Coronary artery (tissue), 2 donors: ENCODE data around the gene RHEX.

Source experiments
- DNase-seq: peaks from one replicate; pipeline ENCODE4 v3.0.0-alpha.2; 2017; ENCODE audit warnings: low spot score
- H3K27ac ChIP-seq, 2 donors: fragments of 200-600 bp; sonication (generic); one replicate each; pipeline ENCODE4 v1.5.1; 2016 to 2019
- H3K4me3 ChIP-seq: fragments of 200-600 bp; sonication (generic); 2 replicates; pipeline ENCODE4 v1.5.1; 2016; ENCODE audit warnings: mild to moderate bottlenecking, moderate library complexity
- CTCF ChIP-seq: fragments of 200-600 bp; sonication (generic); IDR thresholded peaks from one replicate; pipeline ENCODE4 v1.5.1; 2019; ENCODE audit warnings: antibody characterized with exemption

Gene RHEX

GRCh38 chr1:206021008-206021625 lies 31.9 kb upstream of the RHEX start:
- no peak for DNase-seq
- TF ChIP-seq CTCF = no peak
- H3K27ac ChIP-seq = no peak overlapping the region
- H3K4me3 ChIP-seq = no peak overlapping the region

GRCh38 chr1:206021626-206022365 lies 31.2 kb upstream of the RHEX start:
- TF ChIP-seq CTCF = no peak
- DNase-seq = no peak
- no peak overlapping the region for H3K27ac ChIP-seq
- H3K4me3 ChIP-seq = no peak overlapping the region

GRCh38 chr1:206022766-206023165 lies 30.2 kb upstream of the RHEX start:
- DNase-seq = no peak
- no peak overlapping the region for H3K4me3 ChIP-seq
- no peak overlapping the region for H3K27ac ChIP-seq
- TF ChIP-seq CTCF = no peak

GRCh38 chr1:206023695-206024094 lies 29.3 kb upstream of the RHEX start, which contains the start of gene CTSE:
TSS of gene CTSE (minus strand) at chr1:206023895. CDS start at chr1:206023791, 104 bp downstream.
- no peak within 1 kb of the TSS for H3K27ac ChIP-seq
- H3K4me3 ChIP-seq = no peak within 1 kb of the TSS

GRCh38 chr1:206025283-206025820 lies 27.6 kb upstream of the RHEX start:
- DNase-seq = no peak
- no peak for TF ChIP-seq CTCF
- no peak overlapping the region for H3K4me3 ChIP-seq
- H3K27ac ChIP-seq = no peak overlapping the region

More at GRCh38 chr1:206023695-206024094, 29.3 kb upstream of the RHEX start, which contains the start of gene CTSE:
- no peak for TF ChIP-seq CTCF
- DNase-seq = no peak

GRCh38 chr1:206029484-206029883 lies 23.5 kb upstream of the RHEX start:
- DNase-seq = no peak
- TF ChIP-seq CTCF = no peak

More at GRCh38 chr1:206029484-206029883, 23.5 kb upstream of the RHEX start:
- H3K4me3 ChIP-seq = no peak overlapping the region
- H3K27ac ChIP-seq = no peak overlapping the region
